Endothelial cell of umbilical vein (primary cell): Measurements from ENCODE around the gene MT1HL1. TPM values are rescaled to one million over a fixed set of nuclear protein-coding genes. Genes with fewer than 3 reads are reported as not detected.

Experiments
- BruUV-seq: library from RNA; stranded (reverse); fragments of 400-500 nt; replicated peaks from 2 replicates; lab custom pipeline; 2021; lab: Mats Ljungman, UMichigan
- CTCF ChIA-PET: fragments of 300-600, 350-600 bp; sonication (Branson Sonifier 250); formaldehyde crosslinking; loops from one replicate; lab custom pipeline; 2021; ENCODE audit warnings: antibody characterized with exemption, inconsistent platforms; lab: Charles Lee
- POLR2A ChIA-PET: fragments of 300-600, 350-600 bp; sonication (Branson Sonifier 250); formaldehyde crosslinking; loops from one replicate; lab custom pipeline; 2021; ENCODE audit warnings: antibody characterized with exemption, inconsistent platforms; lab: Charles Lee
- DNase-seq: peaks from one replicate; pipeline ENCODE4 v3.0.0-alpha.2; 2011; ENCODE audit warnings: low read depth, low spot score
- FAIRE-seq: peaks from 2 replicates; lab custom pipeline; 2011; peaks lifted over from hg19 to GRCh38; lab: Jason Lieb, UNC
- H2AFZ ChIP-seq: 2 replicates; pipeline ENCODE4 v1.6.0; 2012; ENCODE audit warnings: low read depth, low read length, control low read depth, inconsistent platforms
- H3K27ac ChIP-seq: 2 replicates; pipeline ENCODE4 v1.5.1; 2011; ENCODE audit warnings: low read depth, mild to moderate bottlenecking, control low read depth, low read length, moderate library complexity; ENCODE audit not compliant: insufficient read depth
- H3K27me3 ChIP-seq, 2 experiments: 2 replicates each; pipeline versions ENCODE4 v1.6.0 to v1.6.1; 2011; ENCODE audit warnings: low read length in 2 of 2, mixed read lengths in 1 of 2; ENCODE audit not compliant: control insufficient read depth in 2 of 2, insufficient read depth in 2 of 2
- H3K36me3 ChIP-seq, 2 experiments: 2 replicates in 1 of 2; 3 replicates in 1 of 2; pipeline ENCODE4 v1.5.1; 2011; ENCODE audit warnings: low read length in 2 of 2, mild to moderate bottlenecking in 1 of 2, moderate library complexity in 1 of 2; ENCODE audit not compliant: control insufficient read depth in 2 of 2, insufficient read depth in 2 of 2; ENCODE audit errors: extremely low read depth in 1 of 2
- H3K4me1 ChIP-seq: 3 replicates; pipeline ENCODE4 v1.5.1; 2011; ENCODE audit warnings: mild to moderate bottlenecking, low read length; ENCODE audit not compliant: control insufficient read depth, insufficient read depth; ENCODE audit errors: extremely low read depth
- H3K4me2 ChIP-seq: 2 replicates; pipeline ENCODE4 v1.6.1; 2011; ENCODE audit warnings: low read length, control low read depth, mixed read lengths; ENCODE audit not compliant: insufficient read depth
- H3K4me3 ChIP-seq, 3 experiments: fragments of 200-600 bp in 1 of 3; sonication (generic), shearing (Covaris generic) in 1 of 3; replicated peaks in 1 of 3; 2 replicates each; pipeline ENCODE4 v1.5.1; 2011 to 2016; ENCODE audit warnings: control low read depth in 3 of 3, low read length in 3 of 3, mild to moderate bottlenecking in 2 of 3, inconsistent platforms in 1 of 3, low read depth in 1 of 3, moderate library complexity in 1 of 3; ENCODE audit not compliant: insufficient read depth in 1 of 3
- H3K79me2 ChIP-seq: 2 replicates; pipeline ENCODE4 v1.6.0; 2012; ENCODE audit warnings: low read length, inconsistent platforms; ENCODE audit not compliant: control insufficient read depth, insufficient read depth
- H3K9ac ChIP-seq: replicated peaks from 2 replicates; pipeline ENCODE3; 2011; ENCODE audit warnings: low read length, control low read depth; ENCODE audit not compliant: insufficient read depth; ENCODE audit errors: extremely low read depth
- H3K9me1 ChIP-seq: replicated peaks from 3 replicates; pipeline ENCODE4 v1.6.0; 2011; ENCODE audit warnings: mild to moderate bottlenecking, low read length; ENCODE audit not compliant: control insufficient read depth, insufficient read depth; ENCODE audit errors: extremely low read depth
- H3K9me3 ChIP-seq: replicated peaks from 2 replicates; pipeline ENCODE4 v1.5.1; 2012; ENCODE audit warnings: low read length, inconsistent platforms; ENCODE audit not compliant: control insufficient read depth, insufficient read depth
- H4K20me1 ChIP-seq: replicated peaks from 2 replicates; pipeline ENCODE3; 2011; ENCODE audit warnings: mild to moderate bottlenecking, low read length; ENCODE audit not compliant: control insufficient read depth, insufficient read depth; ENCODE audit errors: extremely low read depth
- EZH2 ChIP-seq: IDR thresholded peaks from 2 replicates; pipeline ENCODE4 v1.6.1; 2012; ENCODE audit warnings: borderline replicate concordance, low read depth, mild to moderate bottlenecking, moderate library complexity, low read length, inconsistent platforms; ENCODE audit not compliant: severe bottlenecking
- GATA2 ChIP-seq: IDR thresholded peaks from 2 replicates; pipeline ENCODE4 v1.7.0; 2011; ENCODE audit warnings: low read depth, mild to moderate bottlenecking, moderate library complexity, mixed read lengths, low read length; ENCODE audit not compliant: insufficient read length, insufficient read depth
- MYC ChIP-seq: IDR thresholded peaks from one replicate; pipeline ENCODE4 v1.6.1; 2011; ENCODE audit warnings: mild to moderate bottlenecking, low read depth, low read length
- POLR2A ChIP-seq: IDR thresholded peaks from 2 replicates; pipeline ENCODE4 v1.6.1; 2012; ENCODE audit warnings: low read depth, mild to moderate bottlenecking, control low read depth, low read length
- POLR2AphosphoS5 ChIP-seq: IDR thresholded peaks from 2 replicates; pipeline ENCODE4 v1.6.1; 2012; ENCODE audit warnings: low read depth, mild to moderate bottlenecking, control low read depth, low read length, moderate library complexity; ENCODE audit not compliant: insufficient read depth
- dilution Hi-C: fragments of 300-500 bp; cut with MboI; formaldehyde crosslinking; loops from one replicate; pipeline ENCODE4 v1.15.0; 2019; ENCODE audit warnings: low sequenced_read_pairs; ENCODE audit not compliant: extremely low pct_ligation_motif_present
- intact Hi-C: fragments of 100-400 bp; cut with micrococcal nuclease; formaldehyde crosslinking; loops from one replicate; pipeline ENCODE4 v1.10.0; 2022
- polyA plus RNA-seq, 4 experiments: library from polyadenylated mRNA; depleted of rRNA in 3 of 4; stranded (reverse) in 3 of 4; unstranded in 1 of 4; fragments of >200 nt; gene quantifications; 2 replicates each; pipeline versions ENCODE4 v1.2.1 to v1.2.3, GENCODE V29; 2011 to 2012; ENCODE audit warnings: missing spikeins in 1 of 4
- total RNA-seq: library from RNA; stranded (reverse); gene quantifications from 2 replicates; pipeline ENCODE4 v1.2.3, GENCODE V29; 2021
- TF ChIP-seq, protein P1 (sequence below), 2 donors: IDR thresholded peaks; 1 replicate in 1 of 2; 2 replicates in 1 of 2; pipeline ENCODE4 v1.5.1; 2011; ENCODE audit warnings: low read length in 2 of 2, mild to moderate bottlenecking in 2 of 2, moderate library complexity in 2 of 2, control low read depth in 1 of 2, inconsistent platforms in 1 of 2, low read depth in 1 of 2; ENCODE audit not compliant: insufficient read depth in 1 of 2; ENCODE audit errors: extremely low read depth in 1 of 2
- TF ChIP-seq, protein P2 (sequence below): IDR thresholded peaks from 2 replicates; pipeline ENCODE4 v1.6.1; 2011; ENCODE audit not compliant: insufficient read depth, insufficient read length

MT1HL1 gene
- total and polyA plus RNA-seq, 2 donors (not counting 3 experiments of a cell fraction or from before 2014, with no cell fraction given): not detected

- Histone ChIP-seq H3K9me1 (no peaks in the 10 kb centered on the region), H2AFZ (no peak overlapping the region), H3K36me3 (no peaks in the 10 kb centered on the region), H3K27me3 (no peaks in the 10 kb centered on the region), H4K20me1 (no peaks in the 10 kb centered on the region), H3K79me2 (no peaks in the 10 kb centered on the region), H3K4me3 (no peak overlapping the region), H3K9me3 (peaks cover 2% of the 10 kb centered on the region), H3K4me1 (no peaks in the 10 kb centered on the region), H3K4me2 (no peak overlapping the region), H3K27ac (no peak overlapping the region), H3K9ac (no peak overlapping the region)
- intact Hi-C loops: no loop called here
- ChIA-PET POLR2A (no interaction called here), CTCF (no interaction called here)
- dilution Hi-C loops: no loop called here
- no peak for DNase-seq
- no TSS peak for BruUV-seq
- TF ChIP-seq GATA2: no peak
- TF ChIP-seq POLR2AphosphoS5: no peak
- no peak for TF ChIP-seq POLR2A
- no peak for TF ChIP-seq MYC
- TF ChIP-seq, protein P1, sequence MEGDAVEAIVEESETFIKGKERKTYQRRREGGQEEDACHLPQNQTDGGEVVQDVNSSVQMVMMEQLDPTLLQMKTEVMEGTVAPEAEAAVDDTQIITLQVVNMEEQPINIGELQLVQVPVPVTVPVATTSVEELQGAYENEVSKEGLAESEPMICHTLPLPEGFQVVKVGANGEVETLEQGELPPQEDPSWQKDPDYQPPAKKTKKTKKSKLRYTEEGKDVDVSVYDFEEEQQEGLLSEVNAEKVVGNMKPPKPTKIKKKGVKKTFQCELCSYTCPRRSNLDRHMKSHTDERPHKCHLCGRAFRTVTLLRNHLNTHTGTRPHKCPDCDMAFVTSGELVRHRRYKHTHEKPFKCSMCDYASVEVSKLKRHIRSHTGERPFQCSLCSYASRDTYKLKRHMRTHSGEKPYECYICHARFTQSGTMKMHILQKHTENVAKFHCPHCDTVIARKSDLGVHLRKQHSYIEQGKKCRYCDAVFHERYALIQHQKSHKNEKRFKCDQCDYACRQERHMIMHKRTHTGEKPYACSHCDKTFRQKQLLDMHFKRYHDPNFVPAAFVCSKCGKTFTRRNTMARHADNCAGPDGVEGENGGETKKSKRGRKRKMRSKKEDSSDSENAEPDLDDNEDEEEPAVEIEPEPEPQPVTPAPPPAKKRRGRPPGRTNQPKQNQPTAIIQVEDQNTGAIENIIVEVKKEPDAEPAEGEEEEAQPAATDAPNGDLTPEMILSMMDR (IDR thresholded peaks at IDR 0.05; ENCODE audit: extremely low read depth in 1 of 2, insufficient read depth in 1 of 2, low read depth in 1 of 2, low read length in 2 of 2): no peak
- TF ChIP-seq, protein P2, sequence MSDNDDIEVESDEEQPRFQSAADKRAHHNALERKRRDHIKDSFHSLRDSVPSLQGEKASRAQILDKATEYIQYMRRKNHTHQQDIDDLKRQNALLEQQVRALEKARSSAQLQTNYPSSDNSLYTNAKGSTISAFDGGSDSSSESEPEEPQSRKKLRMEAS: no peak
- no peak for TF ChIP-seq EZH2
- FAIRE-seq: no peak
Measured at GRCh38 chr1:237013608-237014007, 9.4 kb upstream of the MT1HL1 start.
